Measurements from ENCODE around the gene ITGB8. TPM values are rescaled to one million over a fixed set of nuclear protein-coding genes. Genes with fewer than 3 reads are reported as not detected.

The ITGB8 gene
- total RNA-seq (10 to 100 TPM in 1 of 10 donors, 1 to 10 TPM in 8, under 1 TPM in 1; 0.93 to 10.7 (median 3.0) TPM), polyA plus RNA-seq (under 1 TPM; 0.46 to 0.59 TPM)
- long read RNA-seq, donor 1, result 0 reads
- long read RNA-seq, donor 2, partial matches to known transcripts, result 0 of 1 reads
- long read RNA-seq, donor 2, other reads (novel, unspliced or antisense), result 1 of 1 reads
- long read RNA-seq, donor 3, result 0 reads

- peaks cover 0 to 37% (median 16%) of the 10 kb centered on the region in 7 donors for H3K27me3 ChIP-seq
- peak; percentile 74 to 78 for DNase-seq
- peaks cover 0 to 30% (median 12%) of the 10 kb centered on the region in 9 donors for H3K4me1 ChIP-seq
- H3K27ac ChIP-seq, result peak within 1 kb of the TSS; percentile 59 to 88 (median 82)
- peak; percentile 91 to 97 (median 94) for ATAC-seq
- H3K4me3 ChIP-seq, result peak within 1 kb of the TSS; percentile 47 to 74 (median 66)
- intact Hi-C loops (cut with DNase I), result loop anchor here in 5 of 10 donors (10.0 kb wide), 2 partner anchors 74 to 264 kb away; no protein-coding TSS in a partner anchor
- H3K9me3 ChIP-seq, result no peaks in the 10 kb centered on the region
- 0% methylated on average over 50 of the region's 50 CpGs for WGBS, 2 donors
- no peaks in the 10 kb centered on the region for H3K36me3 ChIP-seq
- TF ChIP-seq CTCF (IDR thresholded peaks at IDR 0.05), result no peak
Measured at GRCh38 chr7:20330239-20330927, at the start of gene ITGB8. Gene ITGB8 (plus strand): TSS chr7:20330900. CDS start chr7:20331807, 907 bp downstream.

GRCh38 chr7:20282959-20283358 lies 47.7 kb upstream of the ITGB8 start:
- Histone ChIP-seq H3K27ac (no peak overlapping the region), H3K27me3 (no peaks in the 10 kb centered on the region), H3K4me1 (no peaks in the 10 kb centered on the region), H3K9me3 (no peaks in the 10 kb centered on the region), H3K4me3 (no peak overlapping the region), H3K36me3 (no peaks in the 10 kb centered on the region)
- intact Hi-C loops (cut with DNase I), result no loop called here
- ATAC-seq (no peak), DNase-seq (no peak)
- no peak for TF ChIP-seq CTCF (IDR thresholded peaks at IDR 0.05)
- WGBS, 2 donors, result 77 to 83% methylated on average over 1 of the region's 1 CpG

- Histone ChIP-seq H3K9me3 (no peaks in the 10 kb centered on the region), H3K4me3 (no peak overlapping the region), H3K27me3 (no peaks in the 10 kb centered on the region), H3K4me1 (no peaks in the 10 kb centered on the region), H3K27ac (no peak overlapping the region), H3K36me3 (no peaks in the 10 kb centered on the region)
- intact Hi-C loops (cut with DNase I), result no loop called here
- TF ChIP-seq CTCF (IDR thresholded peaks at IDR 0.05), result no peak
- ATAC-seq (no peak), DNase-seq (no peak)
- 94 to 97% methylated on average over 2 of the region's 2 CpGs for WGBS, 2 donors
Measured at GRCh38 chr7:20283385-20283784, 47.3 kb upstream of the ITGB8 start.

- no peaks in the 10 kb centered on the region for H3K27me3 ChIP-seq
- DNase-seq (no peak), ATAC-seq (no peak)
- no peak overlapping the region for H3K4me3 ChIP-seq
- no peaks in the 10 kb centered on the region for H3K9me3 ChIP-seq
- WGBS, 2 donors, result 81 to 88% methylated on average over 3 of the region's 3 CpGs
- H3K4me1 ChIP-seq, result no peaks in the 10 kb centered on the region
- intact Hi-C loops (cut with DNase I), result no loop called here
- no peak for TF ChIP-seq CTCF (IDR thresholded peaks at IDR 0.05)
- no peak overlapping the region for H3K27ac ChIP-seq
- no peaks in the 10 kb centered on the region for H3K36me3 ChIP-seq
Measured at GRCh38 chr7:20284003-20284770, 46.5 kb upstream of the ITGB8 start.
